ENCODE data around the gene OR10A7.

OR10A7 gene

GRCh38 chr12:55194382-55194781 lies 26.4 kb upstream of the OR10A7 start:
- DNase-seq (ENCODE audit: low read depth): no peak
- no peak overlapping the region for H3K4me3 ChIP-seq (ENCODE audit: low read length)
- TF ChIP-seq, protein P1, sequence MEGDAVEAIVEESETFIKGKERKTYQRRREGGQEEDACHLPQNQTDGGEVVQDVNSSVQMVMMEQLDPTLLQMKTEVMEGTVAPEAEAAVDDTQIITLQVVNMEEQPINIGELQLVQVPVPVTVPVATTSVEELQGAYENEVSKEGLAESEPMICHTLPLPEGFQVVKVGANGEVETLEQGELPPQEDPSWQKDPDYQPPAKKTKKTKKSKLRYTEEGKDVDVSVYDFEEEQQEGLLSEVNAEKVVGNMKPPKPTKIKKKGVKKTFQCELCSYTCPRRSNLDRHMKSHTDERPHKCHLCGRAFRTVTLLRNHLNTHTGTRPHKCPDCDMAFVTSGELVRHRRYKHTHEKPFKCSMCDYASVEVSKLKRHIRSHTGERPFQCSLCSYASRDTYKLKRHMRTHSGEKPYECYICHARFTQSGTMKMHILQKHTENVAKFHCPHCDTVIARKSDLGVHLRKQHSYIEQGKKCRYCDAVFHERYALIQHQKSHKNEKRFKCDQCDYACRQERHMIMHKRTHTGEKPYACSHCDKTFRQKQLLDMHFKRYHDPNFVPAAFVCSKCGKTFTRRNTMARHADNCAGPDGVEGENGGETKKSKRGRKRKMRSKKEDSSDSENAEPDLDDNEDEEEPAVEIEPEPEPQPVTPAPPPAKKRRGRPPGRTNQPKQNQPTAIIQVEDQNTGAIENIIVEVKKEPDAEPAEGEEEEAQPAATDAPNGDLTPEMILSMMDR (conservative IDR thresholded peaks at IDR 0.05; ENCODE audit: low read depth, low read length): no peak

GRCh38 chr12:55226523-55226922 lies 5.7 kb downstream of the OR10A7 start:
- TF ChIP-seq, protein P1 (conservative IDR thresholded peaks at IDR 0.05; ENCODE audit: low read depth, low read length): no peak

GRCh38 chr12:55227643-55228042 lies 6.8 kb downstream of the OR10A7 start:
- no peak overlapping the region for H3K4me3 ChIP-seq (ENCODE audit: low read length)
- TF ChIP-seq, protein P1 (conservative IDR thresholded peaks at IDR 0.05; ENCODE audit: low read depth, low read length): no peak
- DNase-seq (ENCODE audit: low read depth): no peak

More at GRCh38 chr12:55226523-55226922, 5.7 kb downstream of the OR10A7 start:
- no peak for DNase-seq (ENCODE audit: low read depth)
- no peak overlapping the region for H3K4me3 ChIP-seq (ENCODE audit: low read length)

GRCh38 chr12:55244309-55244708 lies 23.5 kb downstream of the OR10A7 start, which contains the start of gene OR6C74:
Gene OR6C74 (plus strand): TSS chr12:55244609. CDS start chr12:55247288, 2,679 bp downstream.
- no peak within 1 kb of the TSS for H3K4me3 ChIP-seq (ENCODE audit: low read length)
- DNase-seq (ENCODE audit: low read depth): no peak
- TF ChIP-seq, protein P1 (conservative IDR thresholded peaks at IDR 0.05; ENCODE audit: low read depth, low read length): no peak

DNA sequence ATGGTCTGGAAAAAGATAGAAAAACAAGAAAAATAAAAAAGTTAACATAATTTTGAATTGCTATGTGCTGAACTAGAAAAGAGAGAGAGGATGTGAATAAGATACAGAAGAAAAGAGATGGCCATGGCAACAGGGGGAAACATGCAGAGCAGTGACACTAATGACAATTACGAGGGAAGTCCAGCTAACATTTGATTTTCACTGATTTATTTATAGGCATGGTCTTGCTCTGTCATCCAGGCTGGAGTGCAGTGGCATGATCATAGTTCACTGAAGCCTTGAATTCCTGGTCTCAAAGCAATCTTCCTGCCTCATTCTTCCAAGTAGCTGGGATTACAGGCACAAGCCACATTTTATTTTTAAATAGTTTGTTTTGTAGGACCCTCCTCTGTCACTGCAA lies 25.3 kb downstream of the OR10A7 start:
- no peak overlapping the region for H3K4me3 ChIP-seq (ENCODE audit: low read length)
- DNase-seq (ENCODE audit: low read depth): no peak
- TF ChIP-seq, protein P1 (conservative IDR thresholded peaks at IDR 0.05; ENCODE audit: low read depth, low read length): no peak

DNA sequence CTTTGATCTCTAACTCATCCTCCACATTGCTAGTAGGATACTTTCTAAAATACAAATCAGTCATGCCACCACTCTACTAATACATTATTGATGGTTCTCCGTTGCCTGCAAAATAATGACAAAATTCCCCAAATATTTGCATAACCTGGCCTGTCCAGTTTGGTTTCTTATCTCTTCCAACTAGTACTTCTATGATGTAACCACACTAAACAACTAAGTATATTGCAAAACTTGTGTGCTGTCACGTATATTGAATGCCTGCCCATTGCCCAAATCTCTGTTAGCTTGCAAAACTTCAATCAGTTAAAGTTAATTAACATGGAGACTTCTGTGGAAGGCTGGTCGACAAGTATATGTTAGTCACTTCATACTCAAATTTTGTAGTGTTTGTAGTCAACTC lies 30.1 kb downstream of the OR10A7 start:
- DNase-seq (ENCODE audit: low read depth): no peak
- H3K4me3 ChIP-seq (ENCODE audit: low read length): no peak overlapping the region
- TF ChIP-seq, protein P1 (conservative IDR thresholded peaks at IDR 0.05; ENCODE audit: low read depth, low read length): no peak

DNA sequence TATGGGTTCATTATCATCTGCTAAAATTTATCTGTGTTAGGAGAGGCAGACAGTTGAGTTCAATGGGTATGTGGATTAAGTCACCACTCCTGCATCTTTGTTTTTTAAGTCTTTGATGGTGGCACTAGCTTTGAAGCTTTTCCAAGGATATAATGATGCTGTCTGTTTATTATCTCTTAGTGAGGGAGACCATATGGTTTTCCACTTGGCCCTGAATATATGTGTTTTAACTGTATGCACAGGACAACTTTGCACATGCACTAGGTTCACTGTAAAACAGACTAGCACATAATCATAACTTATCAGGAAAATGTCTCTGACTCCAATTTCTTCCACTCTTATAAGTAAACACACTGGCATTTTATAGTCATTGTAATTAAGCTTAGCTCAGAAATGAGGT lies 32.5 kb downstream of the OR10A7 start:
- H3K4me3 ChIP-seq (ENCODE audit: low read length): no peak overlapping the region
- TF ChIP-seq, protein P1 (conservative IDR thresholded peaks at IDR 0.05; ENCODE audit: low read depth, low read length): no peak
- no peak for DNase-seq (ENCODE audit: low read depth)
